DMS53 treated with DMSO at 0.1 percent for 48 hours (cell line): Measurements from ENCODE around the gene TPK1.
"Not testable (repeated sequence)": the region's sequence is repeated elsewhere in the genome, so short reads cannot be mapped to it uniquely, and the experiment has no call there.

Experiments used
- DNase-seq: peaks from one replicate; lab custom pipeline; 2025; ENCODE audit not compliant: unreplicated experiment; lab: John Stamatoyannopoulos, UW

The TPK1 gene

GRCh38 chr7:144487901-144488300, 348.0 kb downstream of the TPK1 start:
- no peak for DNase-seq

- no peak for DNase-seq
Observed at GRCh38 chr7:144484445-144484844, 351.4 kb downstream of the TPK1 start.

GRCh38 chr7:144483189-144483588, 352.7 kb downstream of the TPK1 start:
- DNase-seq = no peak

- DNase-seq = no peak
Observed at GRCh38 chr7:144481833-144482232, 354.0 kb downstream of the TPK1 start.

GRCh38 chr7:144477348-144477747, 358.5 kb downstream of the TPK1 start:
- no peak for DNase-seq

- DNase-seq = no peak
Observed at GRCh38 chr7:144474800-144475615, 360.8 kb downstream of the TPK1 start.

GRCh38 chr7:144474363-144474762, 361.5 kb downstream of the TPK1 start:
- no peak for DNase-seq

- no peak for DNase-seq
Observed at GRCh38 chr7:144473908-144474307, 361.9 kb downstream of the TPK1 start.

- DNase-seq = no peak
Observed at GRCh38 chr7:144470078-144470477, 365.8 kb downstream of the TPK1 start.

- no peak for DNase-seq
Observed at GRCh38 chr7:144468990-144469732, 366.7 kb downstream of the TPK1 start.

GRCh38 chr7:144459635-144460034, 376.2 kb downstream of the TPK1 start:
- no peak for DNase-seq

GRCh38 chr7:144455040-144455404, 380.8 kb downstream of the TPK1 start:
- DNase-seq = no peak

GRCh38 chr7:144454256-144455039, 381.4 kb downstream of the TPK1 start:
- no peak for DNase-seq

- peak; percentile 28 for DNase-seq
Observed at GRCh38 chr7:144452064-144452463, 383.8 kb downstream of the TPK1 start.

- DNase-seq = no peak
Observed at GRCh38 chr7:144445590-144445989, 390.3 kb downstream of the TPK1 start.

GRCh38 chr7:144439717-144440205, 396.1 kb downstream of the TPK1 start:
- no peak for DNase-seq

GRCh38 chr7:144438759-144439158, 397.1 kb downstream of the TPK1 start:
- DNase-seq = no peak

- peak; percentile 76 for DNase-seq
Observed at GRCh38 chr7:144437370-144438191, 398.3 kb downstream of the TPK1 start.

GRCh38 chr7:144436500-144436899, 399.4 kb downstream of the TPK1 start:
- no peak for DNase-seq

- no peak for DNase-seq
Observed at GRCh38 chr7:144428431-144428830, 407.4 kb downstream of the TPK1 start.

- not testable (repeated sequence) for DNase-seq
Observed at GRCh38 chr7:144427539-144427938, 408.3 kb downstream of the TPK1 start.
